ENCODE measurements around the gene RAB40A.

DNA sequence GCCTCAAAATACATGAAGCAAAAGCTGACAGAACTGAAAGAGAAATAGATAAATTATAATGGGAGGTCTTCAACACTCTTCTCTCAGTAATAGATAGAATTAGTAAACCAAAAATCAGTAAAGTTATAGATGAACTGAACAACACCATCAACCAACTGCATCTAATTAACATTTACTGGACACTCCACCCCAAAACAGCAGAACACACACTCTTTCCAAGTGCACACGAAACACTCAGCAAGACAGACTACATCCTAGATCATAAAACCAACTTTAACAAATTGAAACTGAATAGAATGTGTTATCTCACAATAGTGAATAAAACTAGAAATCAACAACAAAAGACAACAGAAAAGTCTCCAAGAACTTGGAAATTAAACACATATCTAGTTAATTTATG, 41.0 kb upstream of the RAB40A start:
- TF ChIP-seq, protein P1, sequence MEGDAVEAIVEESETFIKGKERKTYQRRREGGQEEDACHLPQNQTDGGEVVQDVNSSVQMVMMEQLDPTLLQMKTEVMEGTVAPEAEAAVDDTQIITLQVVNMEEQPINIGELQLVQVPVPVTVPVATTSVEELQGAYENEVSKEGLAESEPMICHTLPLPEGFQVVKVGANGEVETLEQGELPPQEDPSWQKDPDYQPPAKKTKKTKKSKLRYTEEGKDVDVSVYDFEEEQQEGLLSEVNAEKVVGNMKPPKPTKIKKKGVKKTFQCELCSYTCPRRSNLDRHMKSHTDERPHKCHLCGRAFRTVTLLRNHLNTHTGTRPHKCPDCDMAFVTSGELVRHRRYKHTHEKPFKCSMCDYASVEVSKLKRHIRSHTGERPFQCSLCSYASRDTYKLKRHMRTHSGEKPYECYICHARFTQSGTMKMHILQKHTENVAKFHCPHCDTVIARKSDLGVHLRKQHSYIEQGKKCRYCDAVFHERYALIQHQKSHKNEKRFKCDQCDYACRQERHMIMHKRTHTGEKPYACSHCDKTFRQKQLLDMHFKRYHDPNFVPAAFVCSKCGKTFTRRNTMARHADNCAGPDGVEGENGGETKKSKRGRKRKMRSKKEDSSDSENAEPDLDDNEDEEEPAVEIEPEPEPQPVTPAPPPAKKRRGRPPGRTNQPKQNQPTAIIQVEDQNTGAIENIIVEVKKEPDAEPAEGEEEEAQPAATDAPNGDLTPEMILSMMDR (conservative IDR thresholded peaks at IDR 0.05; ENCODE audit: low read depth, low read length) = no peak
- TF ChIP-seq EZH2 (IDR thresholded peaks at IDR 0.05; ENCODE audit: low read length, unreplicated experiment) (no peak), EZH2phosphoT487 (IDR thresholded peaks at IDR 0.05; ENCODE audit: borderline replicate concordance, low read length) (no peak)
